Measurements from ENCODE around the gene SLC25A19. TPM values are rescaled to one million over a fixed set of nuclear protein-coding genes. Genes with fewer than 3 reads are reported as not detected.
A peak's percentile ranks its signal among the peaks of the same experiment; 100 is the strongest.
"Not testable (repeated sequence)": the region's sequence is repeated elsewhere in the genome, so short reads cannot be mapped to it uniquely, and the experiment has no call there.

The SLC25A19 gene
- total RNA-seq, 1 donor from 2014 or later = 101 TPM

DNA sequence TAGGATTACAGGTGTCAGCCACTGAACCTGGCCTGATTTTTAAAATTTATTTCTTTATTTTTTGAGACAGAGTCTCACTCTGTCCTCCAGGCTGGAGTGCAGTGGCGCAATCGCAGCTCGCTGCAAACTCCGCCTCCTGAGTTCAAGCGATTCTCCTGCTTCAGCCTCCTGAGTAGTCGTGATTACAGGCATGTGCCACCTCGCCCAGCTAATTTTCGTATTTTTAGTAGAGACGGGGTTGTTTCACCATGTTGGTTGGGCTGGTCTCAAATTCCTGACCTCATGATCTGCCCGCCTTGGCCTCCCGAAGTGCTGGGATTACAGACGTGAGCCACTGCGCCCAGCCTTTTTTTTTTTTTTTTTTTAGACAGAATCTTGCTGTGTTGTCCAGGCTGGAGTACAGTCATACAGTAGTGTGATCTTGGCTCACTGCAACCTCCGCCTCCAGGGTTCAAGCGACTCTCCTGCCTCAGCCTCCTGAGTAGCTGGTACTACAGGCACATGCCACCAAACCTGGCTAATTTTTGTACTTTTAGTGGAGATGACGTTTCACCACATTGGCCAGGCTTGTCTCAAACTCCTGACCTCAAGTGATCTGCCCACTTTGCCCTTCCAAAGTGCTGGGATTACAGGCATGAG is 3.7 kb upstream of the SLC25A19 start:
- Mint-ChIP-seq H3K27ac (peak overlapping the region; percentile 42), H3K36me3 (ENCODE audit: low read depth) (peaks cover 15% of the 10 kb centered on the region), H3K4me1 (ENCODE audit: low read depth) (peaks cover 31% of the 10 kb centered on the region)
- not testable (repeated sequence) for H3K9me3 Mint-ChIP-seq; H3K4me3 Mint-ChIP-seq (ENCODE audit: low read depth); DNase-seq (ENCODE audit: low spot score); H3K27me3 Mint-ChIP-seq (ENCODE audit: low read depth)
- intact Hi-C loops (cut with micrococcal nuclease) = loop anchor here (10.0 kb wide), 1 partner anchor 222 kb away; the partner anchor contains the start of genes CASKIN2 and TSEN54

DNA sequence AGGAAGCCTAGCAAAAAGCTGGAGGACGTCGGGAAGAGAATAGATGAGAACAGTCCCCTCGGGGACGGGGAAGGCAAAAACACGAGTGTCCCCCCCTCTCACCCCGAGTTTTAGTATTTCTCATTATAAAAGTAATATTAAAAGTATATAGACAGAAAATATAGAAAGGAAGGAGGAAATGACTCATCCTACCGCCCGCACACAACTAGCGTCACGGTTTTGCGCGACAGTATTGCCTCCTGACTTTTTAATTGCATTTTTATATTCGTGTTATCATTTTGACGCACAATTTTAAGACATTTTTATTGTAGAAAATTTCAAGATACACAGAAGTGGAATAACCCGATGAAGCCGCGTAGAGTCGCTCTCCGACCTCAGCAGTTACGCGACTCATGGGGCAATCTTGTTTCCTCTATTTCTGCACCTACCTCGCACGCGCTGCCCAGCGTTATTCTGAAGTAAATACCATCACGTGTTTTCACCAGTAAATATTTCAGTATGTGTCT is 652 bp upstream of the SLC25A19 start:
- H3K4me1 Mint-ChIP-seq (ENCODE audit: low read depth) = peaks cover 23% of the 10 kb centered on the region
- intact Hi-C loops (cut with micrococcal nuclease) = loop anchor here (1.0 to 10.0 kb wide), 6 partner anchors 7 to 225 kb away; partner anchors contain the start of genes CASKIN2, GGA3, GRB2 and MIF4GD
- H3K27me3 Mint-ChIP-seq (ENCODE audit: low read depth) = no peaks in the 10 kb centered on the region
- H3K36me3 Mint-ChIP-seq (ENCODE audit: low read depth) = peaks cover 33% of the 10 kb centered on the region
- peak; percentile 65 for DNase-seq (ENCODE audit: low spot score)
- H3K9me3 Mint-ChIP-seq = no peaks in the 10 kb centered on the region
- peak overlapping the region; percentile 100 for H3K27ac Mint-ChIP-seq
- H3K4me3 Mint-ChIP-seq (ENCODE audit: low read depth) = peak overlapping the region; percentile 99

DNA sequence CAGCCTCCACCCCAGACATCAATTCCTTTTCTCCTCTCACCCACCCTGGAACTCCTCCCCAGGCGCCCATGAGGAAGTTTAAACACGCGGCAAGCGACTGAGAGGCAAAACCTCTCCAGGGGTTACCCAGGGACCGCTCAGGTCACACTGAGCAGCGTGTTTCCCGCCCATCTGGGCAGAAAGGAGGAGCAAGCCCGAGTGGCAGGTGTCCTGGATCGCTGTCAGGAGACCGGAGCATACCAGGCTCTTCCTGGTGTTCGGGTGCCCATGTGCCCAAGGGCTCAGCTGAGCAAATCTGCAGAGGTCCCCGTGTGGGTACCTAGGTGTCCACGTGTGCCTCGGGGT is 491 bp downstream of the SLC25A19 start:
- peaks cover 18% of the 10 kb centered on the region for H3K4me1 Mint-ChIP-seq (ENCODE audit: low read depth)
- peak; percentile 45 for DNase-seq (ENCODE audit: low spot score)
- H3K36me3 Mint-ChIP-seq (ENCODE audit: low read depth) = peaks cover 43% of the 10 kb centered on the region
- H3K27me3 Mint-ChIP-seq (ENCODE audit: low read depth) = no peaks in the 10 kb centered on the region
- no peaks in the 10 kb centered on the region for H3K9me3 Mint-ChIP-seq
- peak overlapping the region; percentile 99 for H3K4me3 Mint-ChIP-seq (ENCODE audit: low read depth)
- H3K27ac Mint-ChIP-seq = peak overlapping the region; percentile 100
- intact Hi-C loops (cut with micrococcal nuclease) = loop anchor here (1.0 to 2.0 kb wide), 5 partner anchors 9 to 117 kb away; partner anchors contain the start of genes GGA3, GRB2, MIF4GD and MRPS7

GRCh38 chr17:75288359-75288758 is 874 bp downstream of the SLC25A19 start:
- intact Hi-C loops (cut with micrococcal nuclease) = loop anchor here (2.0 kb wide), 1 partner anchor 34 kb away; no protein-coding TSS in a partner anchor
- H3K4me1 Mint-ChIP-seq (ENCODE audit: low read depth) = peaks cover 20% of the 10 kb centered on the region

DNA sequence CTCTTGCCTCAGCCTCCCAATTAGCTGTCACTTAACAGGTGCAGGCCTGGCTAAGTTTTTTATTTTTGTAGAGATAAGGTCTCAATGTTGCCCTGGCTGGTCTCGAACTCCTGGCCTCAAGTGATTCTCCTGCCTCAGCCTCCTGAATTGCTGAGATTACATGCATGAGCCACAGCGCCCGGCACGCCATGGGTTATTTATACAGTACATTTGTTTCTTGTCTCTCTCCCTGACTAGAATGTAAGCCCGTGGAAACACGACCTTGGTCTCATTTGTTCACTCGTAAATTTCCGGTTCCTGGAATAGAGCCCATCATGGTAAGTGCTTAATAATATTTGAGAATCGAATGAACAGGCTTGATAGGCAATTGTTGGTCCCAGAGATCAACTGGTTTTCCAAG is 2.0 kb downstream of the SLC25A19 start:
- H3K9me3 Mint-ChIP-seq = no peaks in the 10 kb centered on the region
- no peak overlapping the region for H3K27ac Mint-ChIP-seq
- no peak for DNase-seq (ENCODE audit: low spot score)
- intact Hi-C loops (cut with micrococcal nuclease) = no loop called here
- no peaks in the 10 kb centered on the region for H3K27me3 Mint-ChIP-seq (ENCODE audit: low read depth)
- peaks cover 20% of the 10 kb centered on the region for H3K4me1 Mint-ChIP-seq (ENCODE audit: low read depth)
- peaks cover 49% of the 10 kb centered on the region for H3K36me3 Mint-ChIP-seq (ENCODE audit: low read depth)
- H3K4me3 Mint-ChIP-seq (ENCODE audit: low read depth) = peak overlapping the region; percentile 51

More at GRCh38 chr17:75288359-75288758, 874 bp downstream of the SLC25A19 start:
- peak overlapping the region; percentile 100 for H3K27ac Mint-ChIP-seq
- peaks cover 46% of the 10 kb centered on the region for H3K36me3 Mint-ChIP-seq (ENCODE audit: low read depth)
- no peaks in the 10 kb centered on the region for H3K27me3 Mint-ChIP-seq (ENCODE audit: low read depth)
- H3K4me3 Mint-ChIP-seq (ENCODE audit: low read depth) = peak overlapping the region; percentile 99
- DNase-seq (ENCODE audit: low spot score) = no peak
- no peaks in the 10 kb centered on the region for H3K9me3 Mint-ChIP-seq

DNA sequence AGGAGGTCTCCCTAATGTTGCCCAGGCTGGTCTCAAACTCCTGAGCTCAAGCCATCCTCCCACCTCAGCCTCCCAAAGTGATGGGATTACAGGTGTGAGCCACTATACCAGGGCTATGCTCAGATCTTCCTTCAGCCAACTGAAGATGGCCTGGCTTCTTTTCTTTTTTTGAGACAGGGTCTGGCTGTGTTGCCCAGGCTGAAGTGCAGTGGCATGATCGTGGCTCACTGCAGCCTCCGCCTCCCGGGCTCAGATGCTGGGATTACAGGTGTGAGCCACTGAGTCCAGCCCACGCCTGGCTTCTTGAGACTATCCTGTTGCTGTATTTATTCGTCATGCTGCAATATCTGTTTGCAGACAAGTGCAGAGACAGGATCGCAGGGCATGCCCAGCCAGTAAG is 4.1 kb downstream of the SLC25A19 start:
- peaks cover 20% of the 10 kb centered on the region for H3K4me1 Mint-ChIP-seq (ENCODE audit: low read depth)
- peaks cover 61% of the 10 kb centered on the region for H3K36me3 Mint-ChIP-seq (ENCODE audit: low read depth)
- no peaks in the 10 kb centered on the region for H3K27me3 Mint-ChIP-seq (ENCODE audit: low read depth)
- no peaks in the 10 kb centered on the region for H3K9me3 Mint-ChIP-seq
- H3K4me3 Mint-ChIP-seq (ENCODE audit: low read depth) = no peak overlapping the region
- DNase-seq (ENCODE audit: low spot score) = no peak
- intact Hi-C loops (cut with micrococcal nuclease) = no loop called here
- H3K27ac Mint-ChIP-seq = no peak overlapping the region

GRCh38 chr17:75280189-75280588 is 9.0 kb downstream of the SLC25A19 start:
- H3K4me1 Mint-ChIP-seq (ENCODE audit: low read depth); DNase-seq (ENCODE audit: low spot score); intact Hi-C loops (cut with micrococcal nuclease); H3K27me3 Mint-ChIP-seq (ENCODE audit: low read depth); H3K27ac Mint-ChIP-seq; H3K9me3 Mint-ChIP-seq; H3K4me3 Mint-ChIP-seq (ENCODE audit: low read depth): not testable (repeated sequence)
- H3K36me3 Mint-ChIP-seq (ENCODE audit: low read depth) = peaks cover 51% of the 10 kb centered on the region

DNA sequence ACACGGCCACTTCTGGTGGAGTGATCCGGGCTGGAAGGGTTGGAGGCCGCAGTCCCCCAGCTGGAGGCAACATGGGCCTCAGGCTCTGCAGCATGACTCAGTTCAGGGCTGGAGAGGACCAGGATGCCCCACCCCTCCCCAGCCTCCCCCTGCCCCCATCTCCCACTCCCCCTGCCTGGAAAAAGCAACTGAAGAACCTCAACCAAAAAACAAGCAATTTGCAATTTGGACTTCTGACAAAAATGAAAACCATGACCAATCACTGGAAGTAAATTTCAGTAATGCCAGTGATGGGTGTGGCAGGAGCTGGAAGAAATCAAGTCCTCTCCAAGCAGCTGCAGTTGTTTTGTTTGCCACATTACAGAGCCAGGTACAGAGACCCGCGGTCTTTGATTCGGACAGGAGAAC is 11.6 kb downstream of the SLC25A19 start:
- Mint-ChIP-seq H3K9me3 (no peaks in the 10 kb centered on the region), H3K36me3 (ENCODE audit: low read depth) (peaks cover 50% of the 10 kb centered on the region), H3K4me1 (ENCODE audit: low read depth) (peaks cover 12% of the 10 kb centered on the region), H3K27me3 (ENCODE audit: low read depth) (no peaks in the 10 kb centered on the region), H3K4me3 (ENCODE audit: low read depth) (no peak overlapping the region), H3K27ac (no peak overlapping the region)
- intact Hi-C loops (cut with micrococcal nuclease) = loop anchor here (10.0 kb wide), 1 partner anchor 387 kb away; the partner anchor contains the start of genes RECQL5 and SAP30BP
- no peak for DNase-seq (ENCODE audit: low spot score)

DNA sequence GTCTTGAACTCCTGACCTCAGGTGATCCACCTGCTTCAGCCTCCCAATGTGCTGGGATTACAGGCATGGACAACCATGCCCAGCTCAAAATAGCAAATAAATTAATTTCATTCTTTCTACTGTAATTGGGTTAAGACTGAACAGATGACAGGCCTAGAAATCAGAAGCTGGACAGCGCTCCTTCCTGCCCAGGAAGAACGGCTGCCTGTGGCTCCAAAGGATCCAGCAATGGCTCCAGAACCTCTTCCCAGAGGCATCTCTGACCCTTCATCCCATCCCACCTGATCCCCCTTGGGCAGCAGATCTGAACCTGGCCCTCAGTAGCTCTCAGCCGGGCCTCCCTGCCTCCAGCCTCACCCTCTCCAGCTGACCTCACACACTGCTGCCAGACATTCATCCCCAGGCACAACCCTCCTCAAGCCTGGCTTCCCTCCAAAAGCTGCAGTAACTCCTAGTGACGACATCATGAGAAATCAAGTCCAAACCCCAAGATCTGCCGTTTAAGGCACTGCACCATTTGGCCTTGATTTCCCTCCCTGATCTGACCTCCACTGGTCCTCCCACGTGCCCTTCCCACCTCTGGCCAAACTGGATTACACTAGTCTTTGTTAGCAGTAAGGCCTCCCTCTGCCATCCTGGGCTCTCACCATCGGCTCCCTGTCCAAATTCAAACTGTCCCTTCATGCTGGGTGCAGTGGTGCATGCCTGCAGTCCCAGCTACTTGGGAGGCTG is 15.1 kb downstream of the SLC25A19 start:
- intact Hi-C loops (cut with micrococcal nuclease) = loop anchor here (5.0 to 10.0 kb wide), 3 partner anchors 162 to 391 kb away; partner anchors contain the start of genes CASKIN2, RECQL5, SAP30BP and TSEN54
- no peak for DNase-seq (ENCODE audit: low spot score)
- no peaks in the 10 kb centered on the region for H3K27me3 Mint-ChIP-seq (ENCODE audit: low read depth)

GRCh38 chr17:75272848-75273184 is 16.4 kb downstream of the SLC25A19 start:
- H3K27ac Mint-ChIP-seq = peak overlapping the region; percentile 83
- no peak for DNase-seq (ENCODE audit: low spot score)
- no peaks in the 10 kb centered on the region for H3K27me3 Mint-ChIP-seq (ENCODE audit: low read depth)
- peak overlapping the region; percentile 88 for H3K4me3 Mint-ChIP-seq (ENCODE audit: low read depth)
- H3K36me3 Mint-ChIP-seq (ENCODE audit: low read depth) = peaks cover 47% of the 10 kb centered on the region
- no peaks in the 10 kb centered on the region for H3K9me3 Mint-ChIP-seq
- H3K4me1 Mint-ChIP-seq (ENCODE audit: low read depth) = peaks cover 28% of the 10 kb centered on the region
- intact Hi-C loops (cut with micrococcal nuclease) = loop anchor here (5.0 to 10.0 kb wide), 3 partner anchors 161 to 392 kb away; partner anchors contain the start of genes CASKIN2, RECQL5, SAP30BP and TSEN54

More for the DNA sequence above, 15.1 kb downstream of the SLC25A19 start:
- Mint-ChIP-seq H3K9me3 (no peaks in the 10 kb centered on the region), H3K4me3 (ENCODE audit: low read depth) (no peak overlapping the region), H3K27ac (no peak overlapping the region), H3K36me3 (ENCODE audit: low read depth) (peaks cover 48% of the 10 kb centered on the region), H3K4me1 (ENCODE audit: low read depth) (peaks cover 24% of the 10 kb centered on the region)

DNA sequence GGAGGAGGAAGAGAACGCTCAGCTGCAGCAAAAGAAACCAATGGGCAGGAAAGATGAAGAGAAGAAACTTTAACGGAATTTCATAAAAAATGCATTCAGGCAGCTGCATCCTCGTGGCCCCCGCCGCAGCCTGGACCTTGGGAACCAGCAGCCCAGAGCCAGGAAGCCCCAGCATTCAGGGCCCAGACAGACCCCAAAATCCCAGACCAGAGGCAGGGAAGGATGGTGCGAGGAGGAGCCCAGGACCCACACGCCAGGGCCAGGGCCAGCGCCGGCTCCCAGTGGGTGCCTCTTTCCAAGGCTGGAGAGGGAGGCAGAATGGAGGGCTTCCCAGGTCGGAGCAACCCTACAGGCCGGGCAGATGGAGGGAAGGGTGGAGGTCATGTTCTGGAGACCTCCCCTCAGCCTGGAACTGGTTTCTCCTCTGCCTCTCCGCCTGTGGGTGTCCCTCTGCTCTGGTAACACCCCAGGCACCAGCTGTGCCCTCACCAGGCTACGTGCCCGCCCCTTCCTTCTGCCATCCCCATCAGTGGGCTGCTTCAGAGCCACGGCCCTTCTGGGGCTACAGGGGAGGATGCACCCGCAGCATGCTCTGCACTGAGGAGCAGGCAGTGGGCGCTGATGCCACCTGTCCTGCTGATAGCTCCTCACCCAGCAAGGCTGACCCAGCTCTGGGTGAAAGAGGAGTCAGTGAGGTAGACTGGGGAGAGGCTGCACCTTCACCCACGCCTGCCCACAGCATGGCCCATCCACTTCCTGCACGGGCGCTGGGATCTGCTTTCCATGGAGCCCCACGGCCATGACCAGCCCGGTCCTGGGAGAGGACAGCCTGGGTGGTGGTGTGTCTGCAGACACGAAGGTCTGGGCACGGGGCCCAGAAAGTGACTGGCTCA is 17.0 kb downstream of the SLC25A19 start:
- Mint-ChIP-seq H3K27me3 (ENCODE audit: low read depth) (no peaks in the 10 kb centered on the region), H3K4me3 (ENCODE audit: low read depth) (peak overlapping the region; percentile 88), H3K4me1 (ENCODE audit: low read depth) (peaks cover 31% of the 10 kb centered on the region), H3K27ac (peak overlapping the region; percentile 83), H3K36me3 (ENCODE audit: low read depth) (peaks cover 46% of the 10 kb centered on the region), H3K9me3 (no peaks in the 10 kb centered on the region)
- intact Hi-C loops (cut with micrococcal nuclease) = loop anchor here (1.0 to 10.0 kb wide), 5 partner anchors 17 to 393 kb away; partner anchors contain the start of genes CASKIN2, RECQL5, SAP30BP and SLC25A19
- DNase-seq (ENCODE audit: low spot score) = no peak
